Anterior cingulate cortex (tissue), 58 donors: ENCODE measurements around the gene C3orf22.
"Not testable (repeated sequence)": the region's sequence is repeated elsewhere in the genome, so short reads cannot be mapped to it uniquely, and the experiment has no call there.

ENCODE experiments used
- DNase-seq, 58 donors: peaks; one replicate each; lab custom pipeline; 2025; lab: John Stamatoyannopoulos, UW

The C3orf22 gene

GRCh38 chr3:126544596-126545281, 14.0 kb downstream of the C3orf22 start:
- no peak for DNase-seq

- no peak for DNase-seq
Measured at GRCh38 chr3:126543457-126544061, 15.2 kb downstream of the C3orf22 start.

- DNase-seq: no peak
Measured at GRCh38 chr3:126542340-126543241, 16.1 kb downstream of the C3orf22 start.

- no peak for DNase-seq
Measured at GRCh38 chr3:126541628-126542339, 16.9 kb downstream of the C3orf22 start.

GRCh38 chr3:126540951-126541627, 17.6 kb downstream of the C3orf22 start:
- no peak for DNase-seq

- DNase-seq: no peak
Measured at GRCh38 chr3:126540342-126540849, 18.3 kb downstream of the C3orf22 start.

GRCh38 chr3:126539558-126540250, 19.0 kb downstream of the C3orf22 start:
- no peak for DNase-seq

- no peak for DNase-seq
Measured at GRCh38 chr3:126538966-126539365, 19.8 kb downstream of the C3orf22 start.

- no peak for DNase-seq
Measured at GRCh38 chr3:126538316-126538715, 20.4 kb downstream of the C3orf22 start.

- DNase-seq: no peak
Measured at GRCh38 chr3:126537730-126538281, 20.9 kb downstream of the C3orf22 start.

GRCh38 chr3:126537116-126537729, 21.5 kb downstream of the C3orf22 start:
- no peak for DNase-seq

GRCh38 chr3:126536126-126536525, 22.6 kb downstream of the C3orf22 start:
- DNase-seq: no peak

GRCh38 chr3:126535636-126536035, 23.1 kb downstream of the C3orf22 start:
- DNase-seq: no peak

GRCh38 chr3:126534716-126535115, 24.0 kb downstream of the C3orf22 start:
- not testable (repeated sequence) for DNase-seq

GRCh38 chr3:126533506-126533905, 25.2 kb downstream of the C3orf22 start:
- no peak for DNase-seq

GRCh38 chr3:126531051-126531330, 27.7 kb downstream of the C3orf22 start:
- no peak for DNase-seq

- DNase-seq: peak in 6 of 58 donors; percentile 9 to 27 (median 22)
Measured at GRCh38 chr3:126530171-126531050, 28.3 kb downstream of the C3orf22 start.
